HG03139 (cell line): ENCODE measurements around the gene NT5C.
A peak's percentile ranks its signal among the peaks of the same experiment; 100 is the strongest.

Source experiments
- ATAC-seq: cut with Tn5 transposase; IDR thresholded peaks from one replicate; pipeline ENCODE4 v1.9.1; 2021; ENCODE audit not compliant: unreplicated experiment

NT5C gene

GRCh38 chr17:75124041-75124818, 7.3 kb downstream of the NT5C start:
- ATAC-seq = no peak

- ATAC-seq = no peak
These were observed 13.2 kb downstream of the NT5C start for GRCh38 chr17:75118307-75118706.

GRCh38 chr17:75116737-75117136, 14.8 kb downstream of the NT5C start:
- ATAC-seq = no peak

- ATAC-seq = no peak
These were observed 16.0 kb downstream of the NT5C start for GRCh38 chr17:75115555-75115954.

- no peak for ATAC-seq
These were observed 16.8 kb downstream of the NT5C start for GRCh38 chr17:75114552-75115314.

- peak; percentile 39 for ATAC-seq
These were observed 17.6 kb downstream of the NT5C start for GRCh38 chr17:75113798-75114551.

GRCh38 chr17:75111777-75112335, 19.7 kb downstream of the NT5C start:
- ATAC-seq = no peak

GRCh38 chr17:75110234-75110937, 21.2 kb downstream of the NT5C start:
- ATAC-seq = no peak

GRCh38 chr17:75109407-75110233, 21.9 kb downstream of the NT5C start, which contains the start of gene ARMC7:
Gene ARMC7, plus strand, starts transcription at chr17:75109969. Its CDS starts 320 bp downstream, at chr17:75110289.
- ATAC-seq = peak; percentile 53

GRCh38 chr17:75109046-75109406, 22.5 kb downstream of the NT5C start:
- no peak for ATAC-seq

- ATAC-seq = no peak
These were observed 23.3 kb downstream of the NT5C start for GRCh38 chr17:75108193-75108592.

GRCh38 chr17:75105126-75106080, 26.1 kb downstream of the NT5C start:
- no peak for ATAC-seq

GRCh38 chr17:75103601-75104554, 27.7 kb downstream of the NT5C start:
- ATAC-seq = no peak

GRCh38 chr17:75102385-75102821, 29.1 kb downstream of the NT5C start:
- ATAC-seq = no peak

GRCh38 chr17:75099881-75100595, 31.5 kb downstream of the NT5C start:
- no peak for ATAC-seq

- no peak for ATAC-seq
These were observed 32.7 kb downstream of the NT5C start for GRCh38 chr17:75098861-75099260.

GRCh38 chr17:75097865-75098264, 33.7 kb downstream of the NT5C start:
- no peak for ATAC-seq
